IPS-18a (cell line): ENCODE data around the gene ZNF175.
"Not testable (repeated sequence)": the region's sequence is repeated elsewhere in the genome, so short reads cannot be mapped to it uniquely, and the experiment has no call there.

Experiments used
- H3K27ac ChIP-seq: one replicate; pipeline ENCODE4 v1.5.1; 2013; ENCODE audit warnings: low read length
- H3K27me3 ChIP-seq: one replicate; pipeline ENCODE4 v1.6.1; 2013; ENCODE audit warnings: mild to moderate bottlenecking, low read length; ENCODE audit not compliant: control insufficient read depth, insufficient read depth
- H3K36me3 ChIP-seq: one replicate; pipeline ENCODE4 v1.6.1; 2013; ENCODE audit warnings: low read depth, low read length; ENCODE audit not compliant: control insufficient read depth
- H3K4me1 ChIP-seq: one replicate; pipeline ENCODE4 v1.6.1; 2013; ENCODE audit warnings: low read depth, low read length; ENCODE audit not compliant: control insufficient read depth
- H3K4me3 ChIP-seq: one replicate; pipeline ENCODE4 v1.5.1; 2013; ENCODE audit warnings: low read length
- H3K9ac ChIP-seq: one replicate; pipeline ENCODE4 v1.6.1; 2013; ENCODE audit warnings: mild to moderate bottlenecking, low read length, moderate library complexity
- H3K9me3 ChIP-seq: one replicate; pipeline ENCODE4 v1.6.1; 2013; ENCODE audit warnings: low read depth, low read length; ENCODE audit not compliant: control insufficient read depth

ZNF175 gene

DNA sequence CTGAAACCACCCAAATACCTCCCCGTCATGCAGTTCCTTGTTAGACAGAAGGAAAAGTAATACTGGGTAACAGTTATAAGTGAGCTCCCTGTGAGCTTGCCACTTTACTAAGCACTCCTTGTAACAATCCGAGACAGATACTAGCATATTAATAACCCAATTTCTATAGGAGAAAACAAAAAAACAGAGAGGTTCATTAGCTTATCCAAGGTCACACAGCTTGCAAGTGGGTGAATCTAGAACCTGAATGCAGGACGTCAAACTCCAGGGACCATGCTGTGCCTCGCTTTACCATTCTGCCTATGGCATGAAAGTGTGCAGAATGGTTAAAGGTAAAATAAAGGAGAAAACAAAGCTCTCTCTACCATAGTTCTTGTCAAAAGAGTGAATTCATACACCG lies 43.7 kb downstream of the ZNF175 start:
- Histone ChIP-seq H3K4me3 (no peak overlapping the region), H3K27me3 (no peaks in the 10 kb centered on the region), H3K4me1 (no peaks in the 10 kb centered on the region), H3K27ac (no peak overlapping the region), H3K9ac (no peak overlapping the region), H3K36me3 (no peaks in the 10 kb centered on the region), H3K9me3 (peaks cover 4% of the 10 kb centered on the region)

DNA sequence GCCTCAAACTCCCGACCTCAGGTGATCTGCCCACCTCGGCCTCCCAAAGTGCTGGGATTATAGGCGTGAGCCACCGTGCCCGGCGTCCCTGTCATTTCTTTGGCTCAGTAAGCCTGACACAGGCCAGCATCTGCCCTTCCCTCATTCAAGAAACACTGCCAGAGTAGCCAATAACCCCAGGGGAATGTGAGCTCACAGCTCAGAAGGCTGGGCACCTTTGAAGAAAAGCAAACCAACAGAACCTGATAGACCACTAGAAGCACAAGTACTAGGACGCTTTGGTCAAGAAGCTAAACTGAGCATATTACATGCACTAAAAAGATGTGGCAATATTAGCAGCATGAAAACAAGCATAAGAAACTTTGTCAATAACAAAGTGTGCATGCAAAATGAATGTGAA lies 44.9 kb downstream of the ZNF175 start:
- H3K9ac ChIP-seq, result no peak overlapping the region
- H3K27ac ChIP-seq, result no peak overlapping the region
- H3K36me3 ChIP-seq, result no peaks in the 10 kb centered on the region
- peaks cover 10% of the 10 kb centered on the region for H3K9me3 ChIP-seq
- H3K4me1 ChIP-seq, result no peaks in the 10 kb centered on the region
- H3K4me3 ChIP-seq, result no peak overlapping the region
- H3K27me3 ChIP-seq, result no peaks in the 10 kb centered on the region

GRCh38 chr19:51621178-51621577 lies 50.1 kb downstream of the ZNF175 start:
- no peak overlapping the region for H3K27ac ChIP-seq
- H3K4me3 ChIP-seq, result no peak overlapping the region
- H3K9ac ChIP-seq, result no peak overlapping the region
- no peaks in the 10 kb centered on the region for H3K27me3 ChIP-seq
- H3K9me3 ChIP-seq, result peaks cover 10% of the 10 kb centered on the region
- H3K4me1 ChIP-seq, result no peaks in the 10 kb centered on the region
- H3K36me3 ChIP-seq, result no peaks in the 10 kb centered on the region

- H3K27me3 ChIP-seq, result no peaks in the 10 kb centered on the region
These were observed 55.6 kb downstream of the ZNF175 start for GRCh38 chr19:51626675-51627074.

GRCh38 chr19:51627491-51628138 lies 56.5 kb downstream of the ZNF175 start:
- no peaks in the 10 kb centered on the region for H3K36me3 ChIP-seq
- no peaks in the 10 kb centered on the region for H3K27me3 ChIP-seq
- no peak overlapping the region for H3K4me3 ChIP-seq
- H3K9me3 ChIP-seq, result no peaks in the 10 kb centered on the region
- H3K27ac ChIP-seq, result no peak overlapping the region
- no peak overlapping the region for H3K9ac ChIP-seq
- H3K4me1 ChIP-seq, result no peaks in the 10 kb centered on the region

More at GRCh38 chr19:51626675-51627074, 55.6 kb downstream of the ZNF175 start:
- no peaks in the 10 kb centered on the region for H3K4me1 ChIP-seq
- no peak overlapping the region for H3K4me3 ChIP-seq
- H3K9me3 ChIP-seq, result no peaks in the 10 kb centered on the region
- no peaks in the 10 kb centered on the region for H3K36me3 ChIP-seq
- no peak overlapping the region for H3K9ac ChIP-seq
- no peak overlapping the region for H3K27ac ChIP-seq

GRCh38 chr19:51628153-51628939 lies 57.3 kb downstream of the ZNF175 start:
- H3K4me3 ChIP-seq, result no peak overlapping the region
- H3K4me1 ChIP-seq, result no peaks in the 10 kb centered on the region
- no peaks in the 10 kb centered on the region for H3K36me3 ChIP-seq
- H3K27me3 ChIP-seq, result no peaks in the 10 kb centered on the region
- H3K27ac ChIP-seq, result no peak overlapping the region
- no peak overlapping the region for H3K9ac ChIP-seq
- H3K9me3 ChIP-seq, result no peaks in the 10 kb centered on the region

- not testable (repeated sequence) for H3K9ac ChIP-seq, H3K27me3 ChIP-seq, H3K27ac ChIP-seq, H3K4me1 ChIP-seq, H3K9me3 ChIP-seq, H3K4me3 ChIP-seq, H3K36me3 ChIP-seq
These were observed 59.2 kb downstream of the ZNF175 start, which contains the start of gene SIGLEC5 for GRCh38 chr19:51630315-51630714. SIGLEC5 (minus strand) TSS chr19:51630401; CDS start chr19:51630335, 66 bp downstream.

GRCh38 chr19:51632126-51632525 lies 61.0 kb downstream of the ZNF175 start:
- H3K4me3 ChIP-seq, result no peak overlapping the region
- no peaks in the 10 kb centered on the region for H3K27me3 ChIP-seq
- no peaks in the 10 kb centered on the region for H3K36me3 ChIP-seq
- no peak overlapping the region for H3K27ac ChIP-seq
- H3K9me3 ChIP-seq, result peaks cover 11% of the 10 kb centered on the region
- no peaks in the 10 kb centered on the region for H3K4me1 ChIP-seq
- H3K9ac ChIP-seq, result no peak overlapping the region

GRCh38 chr19:51637362-51637978 lies 66.4 kb downstream of the ZNF175 start:
- H3K4me1 ChIP-seq, result no peaks in the 10 kb centered on the region
- no peak overlapping the region for H3K4me3 ChIP-seq
- peaks cover 13% of the 10 kb centered on the region for H3K9me3 ChIP-seq
- H3K27ac ChIP-seq, result no peak overlapping the region
- no peaks in the 10 kb centered on the region for H3K36me3 ChIP-seq
- H3K9ac ChIP-seq, result no peak overlapping the region
- H3K27me3 ChIP-seq, result no peaks in the 10 kb centered on the region

- peaks cover 13% of the 10 kb centered on the region for H3K9me3 ChIP-seq
- no peak overlapping the region for H3K9ac ChIP-seq
These were observed 68.8 kb downstream of the ZNF175 start for GRCh38 chr19:51639916-51640315.

DNA sequence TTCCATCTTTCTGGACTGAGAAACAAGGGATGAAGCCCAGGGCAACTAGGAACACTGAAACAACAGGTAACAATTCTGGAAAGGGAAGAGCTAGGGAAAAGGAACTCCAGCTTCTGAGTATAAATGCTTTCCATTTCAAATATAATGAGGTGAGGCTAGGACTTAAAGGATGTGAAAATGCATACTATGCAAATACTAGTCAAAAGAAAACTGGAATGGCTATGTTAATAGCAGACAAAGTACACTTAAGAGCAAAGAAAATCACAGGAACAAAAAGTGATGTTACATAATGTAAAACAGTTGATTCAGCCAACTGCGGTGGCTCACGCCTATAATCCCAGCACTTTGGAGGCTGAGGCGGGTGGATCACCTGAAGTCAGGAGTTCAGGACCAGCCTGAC lies 69.3 kb downstream of the ZNF175 start:
- no peaks in the 10 kb centered on the region for H3K27me3 ChIP-seq
- no peak overlapping the region for H3K27ac ChIP-seq
- H3K4me3 ChIP-seq, result no peak overlapping the region
- no peaks in the 10 kb centered on the region for H3K36me3 ChIP-seq
- no peaks in the 10 kb centered on the region for H3K4me1 ChIP-seq
- no peak overlapping the region for H3K9ac ChIP-seq
- peaks cover 13% of the 10 kb centered on the region for H3K9me3 ChIP-seq

More at GRCh38 chr19:51639916-51640315, 68.8 kb downstream of the ZNF175 start:
- H3K4me3 ChIP-seq, result no peak overlapping the region
- H3K27me3 ChIP-seq, result no peaks in the 10 kb centered on the region
- no peak overlapping the region for H3K27ac ChIP-seq
- H3K36me3 ChIP-seq, result no peaks in the 10 kb centered on the region
- no peaks in the 10 kb centered on the region for H3K4me1 ChIP-seq
